ENCODE results near the gene PLPP4. TPM values are rescaled to one million over a fixed set of nuclear protein-coding genes. Genes with fewer than 3 reads are reported as not detected.

Gene PLPP4
- total and polyA plus RNA-seq, 4 donors: 0.18 to 0.51 TPM; not detected in 2

- no peak for ATAC-seq (ENCODE audit: insufficient read depth, low FRiP score)
- Histone ChIP-seq H3K36me3 (ENCODE audit: control insufficient read depth in 4 of 4, insufficient read depth in 4 of 4, low read length in 4 of 4) (no peaks in the 10 kb centered on the region), H3K4me3 (no peak overlapping the region), H3K4me1 (ENCODE audit: control insufficient read depth in 5 of 5, insufficient read depth in 5 of 5, low read length in 5 of 5) (no peaks in the 10 kb centered on the region), H3K9me3 (ENCODE audit: control insufficient read depth in 4 of 4, insufficient read depth in 3 of 4, low read length in 3 of 4) (peaks cover 0 to 4% (median 0%) of the 10 kb centered on the region in 4 donors), H3K27me3 (ENCODE audit: control insufficient read depth in 3 of 3, insufficient read depth in 3 of 3, low read length in 2 of 3) (peaks cover 0 to 4% (median 0%) of the 10 kb centered on the region in 3 donors), H3K9ac (ENCODE audit: insufficient read depth in 1 of 2, low read length in 2 of 2) (no peak overlapping the region), H3K27ac (ENCODE audit: low read depth in 1 of 2, low read length in 1 of 2) (no peak overlapping the region)
- DNase-seq: no peak
- WGBS, 2 donors: 86 to 88% methylated on average over 4 of the region's 4 CpGs
- no peak for TF ChIP-seq CTCF (IDR thresholded peaks at IDR 0.05; ENCODE audit: control extremely low read depth, extremely low read depth)
Measured at GRCh38 chr10:120505866-120506265, 48.8 kb downstream of the PLPP4 start.

DNA sequence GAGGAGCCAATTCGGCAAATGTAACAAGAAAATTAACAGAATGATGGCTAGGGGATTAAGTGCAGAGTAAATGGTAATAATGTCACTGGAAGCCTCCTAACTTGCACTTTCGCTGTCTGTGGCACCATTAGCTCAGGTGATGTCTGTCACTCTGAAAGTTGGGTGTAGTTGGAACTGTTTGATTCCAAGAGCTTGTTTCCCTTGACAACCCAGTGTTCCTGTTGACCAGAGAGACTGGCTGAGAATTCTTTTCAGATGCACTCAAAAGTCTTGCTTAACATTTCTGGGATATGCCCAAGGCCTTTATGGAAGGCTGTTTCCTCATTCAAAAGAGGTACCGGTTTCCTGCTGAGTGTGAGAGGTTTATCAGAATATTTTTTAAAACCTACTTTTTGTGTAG is 49.6 kb downstream of the PLPP4 start:
- 78 to 86% methylated on average over 3 of the region's 3 CpGs for WGBS, 2 donors
- Histone ChIP-seq H3K27me3 (ENCODE audit: control insufficient read depth in 3 of 3, insufficient read depth in 3 of 3, low read length in 2 of 3) (peaks cover 0 to 4% (median 0%) of the 10 kb centered on the region in 3 donors), H3K9ac (ENCODE audit: insufficient read depth in 1 of 2, low read length in 2 of 2) (no peak overlapping the region), H3K9me3 (ENCODE audit: control insufficient read depth in 4 of 4, insufficient read depth in 3 of 4, low read length in 3 of 4) (peaks cover 0 to 5% (median 0%) of the 10 kb centered on the region in 4 donors), H3K4me1 (ENCODE audit: control insufficient read depth in 5 of 5, insufficient read depth in 5 of 5, low read length in 5 of 5) (no peaks in the 10 kb centered on the region), H3K36me3 (ENCODE audit: control insufficient read depth in 4 of 4, insufficient read depth in 4 of 4, low read length in 4 of 4) (no peaks in the 10 kb centered on the region), H3K4me3 (no peak overlapping the region), H3K27ac (ENCODE audit: low read depth in 1 of 2, low read length in 1 of 2) (no peak overlapping the region)
- DNase-seq (no peak), ATAC-seq (ENCODE audit: insufficient read depth, low FRiP score) (no peak)
- TF ChIP-seq CTCF (IDR thresholded peaks at IDR 0.05; ENCODE audit: control extremely low read depth, extremely low read depth): no peak

DNA sequence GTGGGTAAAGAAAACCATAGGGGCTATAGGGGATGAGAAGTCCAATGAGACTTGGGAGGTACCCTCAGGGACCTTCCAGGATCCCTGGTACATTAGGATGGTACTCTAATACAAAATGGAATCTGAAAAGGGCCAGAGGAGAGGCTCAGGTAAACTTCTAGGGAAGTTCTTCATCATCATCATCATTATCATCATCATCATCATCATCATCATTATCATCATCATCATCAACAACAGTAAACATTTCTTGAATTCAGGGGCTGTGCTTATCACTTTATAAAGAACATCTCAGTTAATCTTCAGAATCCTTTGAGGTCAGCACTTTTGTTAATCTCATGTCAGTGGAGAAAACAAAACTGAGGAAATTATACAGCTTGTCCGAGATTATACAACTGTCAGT is 50.1 kb downstream of the PLPP4 start:
- Histone ChIP-seq H3K4me3 (no peak overlapping the region), H3K36me3 (ENCODE audit: control insufficient read depth in 4 of 4, insufficient read depth in 4 of 4, low read length in 4 of 4) (no peaks in the 10 kb centered on the region), H3K4me1 (ENCODE audit: control insufficient read depth in 5 of 5, insufficient read depth in 5 of 5, low read length in 5 of 5) (no peaks in the 10 kb centered on the region), H3K27ac (ENCODE audit: low read depth in 1 of 2, low read length in 1 of 2) (no peak overlapping the region), H3K27me3 (ENCODE audit: control insufficient read depth in 3 of 3, insufficient read depth in 3 of 3, low read length in 2 of 3) (peaks cover 0 to 4% (median 0%) of the 10 kb centered on the region in 3 donors), H3K9me3 (ENCODE audit: control insufficient read depth in 4 of 4, insufficient read depth in 3 of 4, low read length in 3 of 4) (peaks cover 0 to 5% (median 1%) of the 10 kb centered on the region in 4 donors), H3K9ac (ENCODE audit: insufficient read depth in 1 of 2, low read length in 2 of 2) (no peak overlapping the region)
- TF ChIP-seq CTCF (IDR thresholded peaks at IDR 0.05; ENCODE audit: control extremely low read depth, extremely low read depth): no peak
- ATAC-seq (ENCODE audit: insufficient read depth, low FRiP score) (no peak), DNase-seq (no peak)
- 83 to 85% methylated on average over 1 of the region's 1 CpG for WGBS, 2 donors

- no peak for DNase-seq
- ATAC-seq (ENCODE audit: insufficient read depth, low FRiP score): no peak
- H3K27me3 ChIP-seq (ENCODE audit: control insufficient read depth in 3 of 3, insufficient read depth in 3 of 3, low read length in 2 of 3): peaks cover 0 to 4% (median 0%) of the 10 kb centered on the region in 3 donors
- no peaks in the 10 kb centered on the region for H3K36me3 ChIP-seq (ENCODE audit: control insufficient read depth in 4 of 4, insufficient read depth in 4 of 4, low read length in 4 of 4)
- H3K9me3 ChIP-seq (ENCODE audit: control insufficient read depth in 4 of 4, insufficient read depth in 3 of 4, low read length in 3 of 4): peaks cover 0 to 3% (median 1%) of the 10 kb centered on the region in 4 donors
- H3K4me1 ChIP-seq (ENCODE audit: control insufficient read depth in 5 of 5, insufficient read depth in 5 of 5, low read length in 5 of 5): no peaks in the 10 kb centered on the region
- no peak overlapping the region for H3K9ac ChIP-seq (ENCODE audit: insufficient read depth in 1 of 2, low read length in 2 of 2)
- TF ChIP-seq CTCF (IDR thresholded peaks at IDR 0.05; ENCODE audit: control extremely low read depth, extremely low read depth): no peak
- no peak overlapping the region for H3K27ac ChIP-seq (ENCODE audit: low read depth in 1 of 2, low read length in 1 of 2)
- H3K4me3 ChIP-seq: no peak overlapping the region
- WGBS, 2 donors: 77 to 92% methylated on average over 2 of the region's 2 CpGs
Measured at GRCh38 chr10:120507651-120508050, 50.6 kb downstream of the PLPP4 start.
